Measurements from ENCODE around the gene RAD9A.
"Not testable (repeated sequence)": the region's sequence is repeated elsewhere in the genome, so short reads cannot be mapped to it uniquely, and the experiment has no call there.

The RAD9A gene

DNA sequence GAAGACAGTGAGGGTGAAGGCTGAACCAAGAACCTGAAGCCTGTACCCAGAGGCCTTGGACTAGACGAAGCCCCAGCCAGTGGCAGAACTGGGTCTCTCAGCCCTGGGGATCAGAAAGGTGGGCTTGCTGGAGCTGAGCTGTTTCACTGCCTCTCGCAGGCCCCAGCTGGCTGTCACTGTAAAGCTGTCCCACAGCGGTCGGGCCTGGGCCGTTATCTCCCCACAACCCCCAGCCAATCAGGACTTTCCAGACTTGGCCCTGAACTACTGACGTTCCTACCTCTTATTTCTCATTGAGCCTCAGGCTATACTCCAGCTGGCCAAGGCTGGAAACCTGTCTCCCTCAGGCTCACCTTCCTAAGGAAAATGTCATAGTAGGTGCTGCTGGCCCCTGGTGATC lies 5.8 kb downstream of the RAD9A start:
- FAIRE-seq: no peak

- no peak for FAIRE-seq
Observed at GRCh38 chr11:67397986-67398660, 6.3 kb downstream of the RAD9A start.

GRCh38 chr11:67398661-67399563 lies 7.1 kb downstream of the RAD9A start:
- FAIRE-seq: no peak

GRCh38 chr11:67400251-67400941 lies 8.6 kb downstream of the RAD9A start:
- no peak for FAIRE-seq

DNA sequence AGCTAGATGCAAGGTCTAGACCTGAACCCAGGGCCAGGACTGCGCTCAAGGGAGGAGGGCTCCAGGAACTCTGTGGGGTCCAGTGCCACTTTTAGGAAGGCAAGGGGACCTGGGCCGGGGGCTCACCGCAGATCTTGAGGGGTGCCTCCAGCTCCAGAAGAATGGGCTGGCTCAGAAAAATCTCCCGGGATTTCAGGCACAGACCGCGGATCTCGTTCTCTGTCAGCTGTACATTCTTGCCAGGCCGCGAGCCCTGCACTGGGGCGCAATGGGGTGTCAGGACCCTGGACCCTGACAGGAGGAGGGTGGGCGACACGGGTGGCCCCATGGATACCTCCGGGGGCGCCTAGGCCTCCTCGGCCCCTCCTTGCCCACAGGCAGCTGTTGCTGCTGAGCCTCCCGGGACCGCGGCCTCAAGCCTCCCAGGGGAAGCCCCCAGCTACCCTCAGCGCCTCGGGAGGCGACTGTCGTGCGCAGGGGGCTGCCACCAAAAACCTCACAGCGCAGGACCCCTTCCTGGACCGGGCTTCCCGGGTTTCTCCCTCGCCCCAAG lies 9.2 kb downstream of the RAD9A start:
- no peak for FAIRE-seq

DNA sequence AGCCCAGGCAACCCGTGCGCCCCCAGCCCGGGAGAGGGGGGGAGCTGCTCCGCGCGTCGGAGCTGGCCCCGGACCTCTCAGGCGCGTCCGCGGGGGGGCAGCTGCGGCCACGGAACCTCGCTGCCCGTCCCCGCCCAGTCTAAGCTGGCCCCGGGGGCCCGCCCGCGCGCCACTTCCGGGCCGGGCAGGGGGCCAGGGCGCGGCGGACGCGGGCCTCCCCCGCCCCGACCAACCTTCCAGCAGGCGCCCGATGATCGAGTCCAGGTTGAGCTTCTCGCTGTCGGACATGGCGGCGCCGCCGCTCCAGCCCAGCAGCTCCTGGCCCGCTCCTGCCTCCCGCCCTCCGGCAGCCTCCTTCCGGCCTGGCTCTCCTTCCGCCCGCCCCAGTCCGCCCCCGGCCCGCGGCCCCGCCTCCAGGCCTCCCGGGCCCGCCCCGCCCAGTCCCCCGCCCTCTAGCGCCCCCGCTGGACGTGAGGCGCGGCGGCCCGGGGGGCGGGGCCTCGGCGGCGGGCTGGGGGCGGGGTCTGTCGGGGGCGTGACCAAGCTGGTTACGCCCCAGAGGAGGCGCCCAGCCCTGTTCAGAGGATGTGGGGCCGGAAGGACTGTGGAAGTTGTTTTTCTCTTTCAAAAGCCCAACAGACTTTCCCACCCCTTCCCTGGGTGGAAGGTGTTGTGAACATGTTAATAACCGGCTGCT lies 9.9 kb downstream of the RAD9A start, which contains the start of gene PPP1CA:
PPP1CA (minus strand) TSS at position 364 of the 697 bp plus-strand sequence; CDS start at position 288, 76 bp downstream.
- no peak for FAIRE-seq

- not testable (repeated sequence) for FAIRE-seq
Observed at GRCh38 chr11:67402192-67402839, 10.5 kb downstream of the RAD9A start.

DNA sequence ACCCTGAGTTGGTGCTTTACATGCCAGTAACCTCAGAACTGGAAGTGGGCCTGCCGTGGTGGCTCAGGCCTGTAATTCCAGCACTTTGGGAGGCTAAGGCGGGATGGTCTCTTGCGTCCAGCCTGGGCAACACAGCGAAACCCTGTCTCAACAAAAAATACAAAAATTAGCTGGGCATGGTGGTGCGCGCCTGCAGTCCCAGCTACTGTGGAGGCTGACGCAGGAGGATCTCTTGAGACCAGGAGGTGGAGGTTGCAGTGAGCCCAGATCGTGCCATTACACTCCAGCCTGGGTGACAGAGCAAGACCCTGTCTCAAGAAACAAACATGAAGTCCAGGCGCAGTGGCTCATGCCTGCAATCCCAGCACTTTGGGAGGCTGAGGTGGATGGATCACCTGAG lies 11.3 kb downstream of the RAD9A start:
- not testable (repeated sequence) for FAIRE-seq

DNA sequence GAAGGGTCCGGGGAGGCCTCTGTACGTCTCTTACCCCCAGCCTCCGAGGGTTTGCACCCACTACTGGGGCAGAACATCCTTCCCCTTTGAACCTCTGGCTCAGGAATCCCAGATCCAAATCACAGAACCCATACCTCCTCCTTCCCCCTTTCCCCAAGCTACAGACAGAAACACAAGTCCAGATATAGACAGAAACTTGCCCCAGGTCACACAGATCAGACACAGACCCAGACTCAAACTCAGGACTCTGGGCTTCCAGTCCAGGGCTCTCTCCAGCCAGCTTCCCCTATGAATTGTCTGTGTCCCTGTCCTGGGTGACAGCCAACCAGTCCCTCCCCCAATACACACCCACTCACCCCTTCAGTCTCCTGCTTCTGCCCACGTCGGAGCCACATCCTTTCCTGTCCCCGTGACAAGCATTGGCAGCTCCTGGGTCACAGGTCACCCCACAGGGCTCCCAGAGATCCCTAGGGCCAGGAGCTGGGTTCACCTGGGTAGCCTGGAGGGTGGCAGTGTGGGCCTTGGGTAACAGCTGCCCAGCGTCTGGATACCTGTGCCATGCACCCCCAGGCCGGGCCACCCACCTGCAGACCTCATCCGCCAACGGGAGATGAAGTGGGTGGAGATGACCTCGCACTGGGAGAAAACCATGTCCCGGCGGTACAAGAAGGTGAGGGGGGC lies 12.9 kb downstream of the RAD9A start:
- FAIRE-seq: no peak

DNA sequence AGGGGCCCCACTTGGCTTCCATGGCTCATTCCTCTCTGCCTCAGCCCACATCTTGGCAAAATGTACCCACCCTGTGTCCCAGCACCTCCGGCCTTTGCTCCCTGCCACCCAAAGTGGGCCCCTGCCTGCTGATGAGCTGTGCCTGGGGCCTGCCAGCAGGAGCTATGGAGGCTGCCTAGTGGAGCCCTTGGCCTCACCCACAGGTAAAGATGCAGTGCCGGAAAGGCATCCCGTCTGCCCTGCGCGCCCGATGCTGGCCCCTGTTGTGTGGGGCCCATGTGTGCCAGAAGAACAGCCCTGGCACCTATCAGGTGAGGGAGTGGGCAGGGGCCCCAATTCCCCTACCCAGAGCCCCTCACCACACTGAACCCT lies 13.4 kb downstream of the RAD9A start:
- FAIRE-seq: no peak

DNA sequence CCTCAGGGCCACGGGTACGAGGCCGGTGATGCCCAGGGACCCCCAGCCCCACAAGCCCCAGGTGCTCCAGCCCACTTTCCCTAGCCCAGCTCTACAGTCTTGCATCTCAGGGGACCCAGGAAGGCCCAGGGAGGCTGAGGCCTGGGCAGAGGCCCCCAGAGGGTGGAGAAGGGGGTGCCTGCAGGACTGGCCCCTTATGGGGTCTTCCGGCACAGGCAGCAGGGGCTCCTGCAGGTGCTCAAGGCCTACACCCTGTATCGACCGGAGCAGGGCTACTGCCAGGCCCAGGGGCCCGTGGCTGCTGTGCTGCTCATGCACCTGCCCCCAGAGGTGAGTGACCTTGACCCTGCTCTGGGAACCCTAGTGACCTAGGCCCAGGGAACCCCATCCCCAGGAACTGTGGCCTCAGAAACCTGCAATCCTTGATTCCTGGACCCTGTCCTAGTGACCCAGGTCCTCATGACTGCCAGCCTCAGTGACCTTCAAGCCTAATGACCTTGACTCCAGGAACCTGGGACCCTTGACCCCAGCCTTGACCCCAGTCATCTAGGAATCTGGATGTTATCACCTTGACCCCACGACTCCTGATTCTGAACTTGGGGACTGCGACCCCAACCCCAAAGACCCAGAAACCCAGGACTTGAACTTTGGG lies 14.0 kb downstream of the RAD9A start:
- FAIRE-seq: no peak

- FAIRE-seq: no peak
Observed at GRCh38 chr11:67406420-67406968, 14.7 kb downstream of the RAD9A start.

- FAIRE-seq: no peak
Observed at GRCh38 chr11:67406969-67407687, 15.3 kb downstream of the RAD9A start.

- no peak for FAIRE-seq
Observed at GRCh38 chr11:67407688-67408163, 15.9 kb downstream of the RAD9A start.

DNA sequence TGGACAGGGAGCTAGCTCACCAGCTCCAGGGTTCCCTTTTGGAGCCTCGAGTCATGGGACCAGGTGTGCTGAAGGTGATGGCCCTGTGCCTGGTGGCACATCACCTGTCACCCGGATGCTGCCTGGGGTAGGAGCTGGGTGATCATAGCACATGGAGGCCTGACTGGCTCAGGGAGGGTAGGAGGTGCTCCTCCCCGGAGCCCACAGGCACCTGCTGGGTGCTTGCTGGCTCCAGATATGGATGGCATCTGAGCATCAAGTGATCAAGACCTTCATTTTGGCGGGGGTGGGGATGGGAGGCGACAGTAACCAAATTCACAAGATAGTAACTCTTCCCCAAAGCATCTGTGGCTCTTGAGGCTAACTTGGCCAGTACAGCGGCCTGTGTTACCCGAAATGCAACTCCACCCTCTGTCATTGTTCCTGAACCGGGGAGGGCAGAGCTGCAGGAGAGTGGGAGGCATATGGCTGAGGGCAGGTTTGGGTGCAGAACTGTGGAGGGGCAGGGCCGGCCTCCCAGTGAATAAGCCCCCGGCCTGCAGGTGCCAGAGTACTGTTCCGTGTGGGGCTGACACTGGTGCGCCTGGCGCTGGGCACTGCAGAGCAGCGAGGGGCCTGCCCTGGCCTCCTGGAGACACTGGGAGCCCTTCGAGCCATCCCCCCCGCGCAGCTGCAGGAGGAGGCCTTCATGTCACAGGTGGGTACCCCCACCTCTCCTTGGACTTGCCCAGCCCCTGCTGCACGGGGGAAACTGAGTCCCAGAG lies 16.8 kb downstream of the RAD9A start:
- FAIRE-seq: no peak

DNA sequence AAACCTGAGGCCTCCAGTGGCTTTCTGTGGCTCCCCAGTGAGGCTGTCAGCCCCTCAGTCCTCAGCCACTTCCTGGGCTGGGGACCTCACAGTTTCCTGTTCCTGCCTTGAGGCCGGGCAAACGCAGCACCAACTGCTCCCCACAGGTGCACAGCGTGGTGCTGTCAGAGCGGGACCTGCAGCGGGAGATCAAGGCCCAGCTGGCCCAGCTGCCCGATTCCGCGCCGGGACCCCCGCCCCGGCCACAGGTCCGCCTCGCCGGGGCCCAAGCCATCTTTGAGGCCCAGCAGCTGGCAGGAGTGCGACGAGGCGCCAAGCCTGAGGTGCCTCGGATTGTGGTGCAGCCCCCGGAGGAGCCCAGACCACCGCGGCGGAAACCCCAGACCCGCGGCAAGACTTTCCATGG lies 17.5 kb downstream of the RAD9A start:
- no peak for FAIRE-seq

GRCh38 chr11:67409781-67410368 lies 18.1 kb downstream of the RAD9A start:
- FAIRE-seq: no peak

DNA sequence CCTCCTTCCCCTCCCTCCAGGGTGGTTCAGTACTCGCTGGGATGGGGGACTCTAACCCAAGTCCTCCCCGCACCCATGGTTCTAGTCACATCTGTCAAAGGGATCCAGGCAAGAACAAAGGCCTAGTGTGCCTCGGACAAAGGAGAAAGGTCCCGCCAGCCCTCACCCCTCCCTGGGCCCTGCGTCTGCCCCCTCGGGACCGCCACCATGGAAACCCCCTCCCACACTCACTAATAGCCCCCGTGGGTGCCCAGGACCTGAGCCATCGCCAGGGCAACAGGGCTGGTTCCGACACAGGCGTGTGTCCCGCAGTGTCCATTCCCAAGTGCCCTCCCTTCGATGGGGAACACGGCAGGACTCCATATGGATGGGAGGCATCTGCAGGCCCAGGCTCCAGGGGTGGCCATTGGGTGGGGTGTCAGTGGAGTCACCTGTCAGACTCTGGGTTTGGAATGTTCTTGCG lies 18.6 kb downstream of the RAD9A start:
- no peak for FAIRE-seq

Data from endometrium (tissue), 2 donors.